AG04449 (cell line): ENCODE measurements around the gene EP300.
"Not testable (repeated sequence)": the region's sequence is repeated elsewhere in the genome, so short reads cannot be mapped to it uniquely, and the experiment has no call there.

Source experiments
- CTCF ChIA-PET: fragments of 350-600 bp; formaldehyde crosslinking; extraction: SDS; loops from one replicate; lab custom pipeline; 2021; ENCODE audit warnings: antibody characterized with exemption; lab: Yijun Ruan, JAX
- POLR2A ChIA-PET: fragments of 400-600, 350-600 bp; formaldehyde crosslinking; extraction: SDS; loops from one replicate; lab custom pipeline; 2020; ENCODE audit warnings: antibody characterized with exemption, inconsistent platforms; lab: Yijun Ruan, JAX
- DNase-seq: peaks from one replicate; pipeline ENCODE4 v3.0.0-alpha.2; 2010; ENCODE audit warnings: low read depth, low spot score
- H3K4me3 ChIP-seq: 2 replicates; pipeline ENCODE4 v1.5.1; 2011; ENCODE audit warnings: low read depth, mild to moderate bottlenecking, control low read depth, low read length
- TF ChIP-seq, protein P1 (sequence below): IDR thresholded peaks from one replicate; pipeline ENCODE4 v1.5.1; 2011; ENCODE audit warnings: mild to moderate bottlenecking, moderate library complexity, low read length, control low read depth, inconsistent platforms; ENCODE audit not compliant: insufficient read depth; ENCODE audit errors: missing control alignments

The EP300 gene

DNA sequence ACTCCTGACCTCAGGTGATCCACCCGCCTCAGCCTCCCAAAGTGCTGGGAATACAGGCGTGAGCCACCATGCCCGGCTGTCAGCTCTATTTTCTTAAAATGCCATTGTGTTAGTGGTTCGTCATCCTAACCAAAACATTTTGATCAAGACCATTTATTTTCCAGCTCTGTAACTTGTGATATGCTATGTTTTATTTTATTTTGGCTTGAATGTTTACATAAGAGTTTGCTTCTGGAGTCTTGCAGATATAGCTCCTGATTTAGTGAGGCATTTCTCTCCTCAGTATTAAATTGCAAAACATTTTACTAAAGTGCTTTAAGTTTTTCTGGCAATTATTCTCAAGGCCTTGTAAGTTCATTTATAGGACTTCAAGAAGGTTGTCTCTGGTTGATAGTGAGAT is 4.4 kb downstream of the EP300 start:
- TF ChIP-seq, protein P1, sequence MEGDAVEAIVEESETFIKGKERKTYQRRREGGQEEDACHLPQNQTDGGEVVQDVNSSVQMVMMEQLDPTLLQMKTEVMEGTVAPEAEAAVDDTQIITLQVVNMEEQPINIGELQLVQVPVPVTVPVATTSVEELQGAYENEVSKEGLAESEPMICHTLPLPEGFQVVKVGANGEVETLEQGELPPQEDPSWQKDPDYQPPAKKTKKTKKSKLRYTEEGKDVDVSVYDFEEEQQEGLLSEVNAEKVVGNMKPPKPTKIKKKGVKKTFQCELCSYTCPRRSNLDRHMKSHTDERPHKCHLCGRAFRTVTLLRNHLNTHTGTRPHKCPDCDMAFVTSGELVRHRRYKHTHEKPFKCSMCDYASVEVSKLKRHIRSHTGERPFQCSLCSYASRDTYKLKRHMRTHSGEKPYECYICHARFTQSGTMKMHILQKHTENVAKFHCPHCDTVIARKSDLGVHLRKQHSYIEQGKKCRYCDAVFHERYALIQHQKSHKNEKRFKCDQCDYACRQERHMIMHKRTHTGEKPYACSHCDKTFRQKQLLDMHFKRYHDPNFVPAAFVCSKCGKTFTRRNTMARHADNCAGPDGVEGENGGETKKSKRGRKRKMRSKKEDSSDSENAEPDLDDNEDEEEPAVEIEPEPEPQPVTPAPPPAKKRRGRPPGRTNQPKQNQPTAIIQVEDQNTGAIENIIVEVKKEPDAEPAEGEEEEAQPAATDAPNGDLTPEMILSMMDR, result no peak
- H3K4me3 ChIP-seq, result no peak overlapping the region
- no peak for DNase-seq
- ChIA-PET POLR2A (no interaction called here), CTCF (interaction anchor here (0.7 kb wide), 1 partner anchor 173 kb away, joined by 3 read pairs; no protein-coding TSS in a partner anchor)

DNA sequence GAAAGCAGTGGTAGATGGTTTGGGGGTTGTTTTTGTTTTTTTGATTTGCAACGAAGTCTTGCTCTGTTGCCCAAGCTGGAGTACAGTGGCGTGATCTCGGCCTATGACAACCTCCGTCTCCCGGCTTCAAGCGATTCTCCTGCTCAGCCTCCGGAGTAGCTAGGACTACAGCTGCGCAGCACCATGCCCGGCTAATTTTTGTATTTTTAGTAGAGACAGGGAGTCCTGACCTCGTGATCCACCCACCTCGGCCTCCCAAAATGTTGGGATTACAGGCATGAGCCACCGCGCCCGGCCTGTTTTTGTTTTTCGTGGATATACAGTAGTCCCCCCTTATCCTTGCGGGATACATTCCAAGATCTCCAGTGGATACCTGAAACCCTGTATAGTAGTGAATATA is 6.6 kb downstream of the EP300 start:
- POLR2A ChIA-PET, result no interaction called here
- TF ChIP-seq, protein P1, result no peak
- H3K4me3 ChIP-seq, result no peak overlapping the region
- no peak for DNase-seq
- CTCF ChIA-PET, result no interaction called here

DNA sequence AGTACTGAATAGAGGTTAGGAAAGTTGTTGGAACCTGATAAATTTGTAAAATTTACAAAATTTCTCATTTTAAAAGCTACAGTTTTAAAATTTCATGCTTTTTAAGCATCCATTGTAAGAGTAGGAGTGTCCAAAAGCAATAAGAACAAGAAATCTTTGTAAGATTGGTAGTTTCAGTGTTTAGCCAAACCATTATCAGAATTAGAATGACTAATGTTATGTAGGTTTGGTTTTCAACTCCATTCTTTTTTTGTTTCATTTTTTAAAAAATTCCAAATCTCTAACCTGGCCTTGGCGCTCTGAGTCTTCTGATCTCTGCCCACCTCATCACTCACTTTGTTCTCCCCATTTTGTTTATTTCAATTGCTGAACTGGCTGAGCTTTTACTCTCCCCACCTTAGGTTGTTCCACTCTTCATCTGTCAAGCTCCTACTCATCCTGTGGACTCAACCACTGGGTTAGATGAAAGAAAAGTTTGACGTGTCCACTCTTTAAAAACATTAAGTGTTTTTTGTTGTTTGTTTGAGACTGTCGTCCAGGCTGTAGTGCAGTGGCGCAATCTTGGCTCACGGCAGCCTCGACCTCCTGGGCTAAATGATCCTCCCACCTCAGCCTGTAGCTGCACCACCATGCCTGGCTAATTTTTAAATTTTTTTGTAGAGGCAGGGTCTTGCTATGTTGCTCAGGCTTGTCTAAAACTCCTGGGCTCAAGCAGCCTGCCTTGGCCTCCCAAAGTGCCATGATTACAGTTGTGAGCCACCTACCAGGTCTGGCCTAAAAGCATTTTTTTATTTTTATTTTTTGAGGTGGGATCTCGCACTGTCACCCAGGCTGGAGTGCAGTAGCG is 14.0 kb downstream of the EP300 start:
- no peak overlapping the region for H3K4me3 ChIP-seq
- ChIA-PET CTCF (interaction anchor here (0.9 to 2.1 kb wide), 3 partner anchors 13 to 184 kb away, joined by 3 to 8 read pairs (median 3); partner anchors contain the start of gene EP300), POLR2A (no interaction called here)
- DNase-seq, result no peak
- TF ChIP-seq, protein P1, result no peak

DNA sequence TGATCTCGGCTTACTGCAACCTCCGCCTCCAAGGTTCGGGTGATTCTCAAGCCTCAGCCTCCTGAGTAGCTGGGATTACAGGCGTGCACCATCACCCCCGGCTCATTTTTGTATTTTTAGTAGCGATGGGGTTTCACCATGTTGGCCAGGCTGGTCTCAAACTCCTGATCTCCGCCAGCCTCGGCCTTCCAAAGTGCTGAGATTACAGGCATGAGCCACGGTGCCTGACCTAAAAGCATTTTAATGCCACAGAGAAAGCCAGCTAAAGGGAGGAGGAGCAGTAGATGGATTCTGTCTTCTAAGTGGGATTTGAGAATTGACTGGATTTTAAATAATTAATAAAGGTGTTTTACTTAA is 14.6 kb downstream of the EP300 start:
- POLR2A ChIA-PET, DNase-seq, H3K4me3 ChIP-seq: not testable (repeated sequence)
- CTCF ChIA-PET, result interaction anchor here (2.1 kb wide), 1 partner anchor 13 kb away, joined by 8 read pairs; the partner anchor contains the start of gene EP300

DNA sequence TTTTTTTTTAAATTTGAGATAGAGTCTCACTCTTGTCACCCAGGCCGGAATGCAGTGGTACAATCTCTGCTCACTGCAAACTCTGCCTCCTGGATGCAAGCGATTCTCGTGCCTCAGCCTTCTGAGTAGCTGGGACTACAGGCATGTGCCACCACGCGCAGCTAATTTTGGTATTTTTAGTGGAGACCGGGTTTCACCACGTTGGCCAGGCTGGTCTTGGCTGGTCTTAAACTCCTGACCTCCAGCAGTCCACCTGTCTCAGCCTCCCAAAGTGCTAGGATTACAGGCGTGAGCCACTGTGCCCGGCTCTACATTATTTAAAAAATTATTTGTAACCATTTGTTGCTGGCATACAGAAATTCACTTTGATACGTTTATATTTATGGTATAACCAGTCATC is 18.6 kb downstream of the EP300 start:
- no peak overlapping the region for H3K4me3 ChIP-seq
- no peak for DNase-seq
- ChIA-PET POLR2A (no interaction called here), CTCF (interaction anchor here (1.8 kb wide), 1 partner anchor 17 kb away, joined by 3 read pairs; no protein-coding TSS in a partner anchor)
- TF ChIP-seq, protein P1, result no peak

DNA sequence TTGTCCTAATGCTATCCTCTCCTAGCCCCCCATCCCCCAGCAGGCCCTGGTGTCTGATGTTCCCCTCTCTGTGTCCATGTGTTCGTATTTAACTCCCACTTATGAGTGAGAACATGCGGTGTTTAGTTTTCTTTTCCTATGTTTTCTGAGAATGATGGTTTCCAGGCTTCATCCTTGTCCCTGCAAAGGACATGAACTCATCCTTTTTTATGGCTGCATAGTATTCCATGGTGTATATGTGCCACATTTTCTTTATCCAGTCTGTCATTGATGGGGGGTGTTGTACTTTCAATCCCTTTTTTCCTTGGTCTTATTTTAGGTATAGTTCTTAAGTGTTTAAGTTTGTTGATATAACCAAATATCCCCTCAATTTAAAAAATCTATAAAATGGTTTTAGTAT is 23.9 kb downstream of the EP300 start:
- no peak for DNase-seq
- no peak overlapping the region for H3K4me3 ChIP-seq
- ChIA-PET POLR2A (no interaction called here), CTCF (no interaction called here)
- TF ChIP-seq, protein P1, result no peak
